Bronchial epithelial cell (primary cell): ENCODE measurements around the gene HIPK4. TPM values are rescaled to one million over a fixed set of nuclear protein-coding genes. Genes with fewer than 3 reads are reported as not detected.
"Not testable (repeated sequence)": the region's sequence is repeated elsewhere in the genome, so short reads cannot be mapped to it uniquely, and the experiment has no call there.

ENCODE experiments used
- DNase-seq: peaks from one replicate; pipeline ENCODE4 v3.0.0-alpha.2; 2010; ENCODE audit warnings: low read depth
- FAIRE-seq: peaks from 2 replicates; lab custom pipeline; 2011; peaks lifted over from hg19 to GRCh38; lab: Jason Lieb, UNC
- H3K27me3 ChIP-seq: 2 replicates; pipeline ENCODE4 v1.5.1; 2011; ENCODE audit warnings: low read length; ENCODE audit not compliant: control insufficient read depth, insufficient read depth
- H3K36me3 ChIP-seq: 2 replicates; pipeline ENCODE4 v1.5.1; 2011; ENCODE audit warnings: low read length; ENCODE audit not compliant: control insufficient read depth, insufficient read depth
- H3K4me3 ChIP-seq: 2 replicates; pipeline ENCODE4 v1.5.1; 2011; ENCODE audit warnings: mild to moderate bottlenecking, low read depth, low read length, control low read depth
- CTCF ChIP-seq: IDR thresholded peaks from 2 replicates; pipeline ENCODE4 v1.5.1; 2011; ENCODE audit warnings: mild to moderate bottlenecking, moderate library complexity, low read length, control low read depth, inconsistent platforms; ENCODE audit not compliant: insufficient read depth, severe bottlenecking
- total RNA-seq: library from RNA; depleted of rRNA; stranded (reverse); fragments of >200 nt; gene quantifications from 2 replicates; pipeline ENCODE4 v1.2.1, GENCODE V29; 2014

The HIPK4 gene
- total RNA-seq, result 0.26 TPM in 1 of 2 replicates, not detected in the other

- DNase-seq (no peak), FAIRE-seq (no peak)
- no peaks in the 10 kb centered on the region for H3K27me3 ChIP-seq
- H3K36me3 ChIP-seq, result no peaks in the 10 kb centered on the region
- TF ChIP-seq CTCF, result no peak
- no peak within 1 kb of the TSS for H3K4me3 ChIP-seq
Measured at GRCh38 chr19:40390084-40390742, at the start of gene HIPK4. Gene HIPK4 (minus strand): TSS chr19:40390181. CDS start chr19:40389902, 279 bp downstream.

GRCh38 chr19:40438284-40438683 lies 48.3 kb upstream of the HIPK4 start:
- H3K27me3 ChIP-seq, result no peaks in the 10 kb centered on the region
- no peak for DNase-seq
- peaks cover 13% of the 10 kb centered on the region for H3K36me3 ChIP-seq
- no peak overlapping the region for H3K4me3 ChIP-seq
- FAIRE-seq, result no peak
- no peak for TF ChIP-seq CTCF

- DNase-seq, result peak; percentile 61
- Histone ChIP-seq H3K27me3 (no peaks in the 10 kb centered on the region), H3K4me3 (peak overlapping the region; percentile 37), H3K36me3 (no peaks in the 10 kb centered on the region)
- FAIRE-seq, result no peak
- no peak for TF ChIP-seq CTCF
Measured at GRCh38 chr19:40433391-40434216, 43.6 kb upstream of the HIPK4 start.

- not testable (repeated sequence) for FAIRE-seq, H3K4me3 ChIP-seq, H3K36me3 ChIP-seq, DNase-seq, H3K27me3 ChIP-seq
Measured at GRCh38 chr19:40432760-40433159, 42.8 kb upstream of the HIPK4 start.

- FAIRE-seq, result no peak
- Histone ChIP-seq H3K4me3 (no peak overlapping the region), H3K36me3 (no peaks in the 10 kb centered on the region), H3K27me3 (no peaks in the 10 kb centered on the region)
- DNase-seq, result no peak
- no peak for TF ChIP-seq CTCF
Measured at GRCh38 chr19:40431698-40432097, 41.7 kb upstream of the HIPK4 start.

GRCh38 chr19:40430242-40430641 lies 40.3 kb upstream of the HIPK4 start:
- FAIRE-seq, H3K4me3 ChIP-seq, H3K36me3 ChIP-seq, H3K27me3 ChIP-seq, DNase-seq: not testable (repeated sequence)

- not testable (repeated sequence) for H3K27me3 ChIP-seq, H3K4me3 ChIP-seq, FAIRE-seq, H3K36me3 ChIP-seq, DNase-seq
Measured at GRCh38 chr19:40428197-40428596, 38.2 kb upstream of the HIPK4 start.
